ENCODE data around the gene UNC93B1.
"Not testable (repeated sequence)": the region's sequence is repeated elsewhere in the genome, so short reads cannot be mapped to it uniquely, and the experiment has no call there.

UNC93B1 gene

DNA sequence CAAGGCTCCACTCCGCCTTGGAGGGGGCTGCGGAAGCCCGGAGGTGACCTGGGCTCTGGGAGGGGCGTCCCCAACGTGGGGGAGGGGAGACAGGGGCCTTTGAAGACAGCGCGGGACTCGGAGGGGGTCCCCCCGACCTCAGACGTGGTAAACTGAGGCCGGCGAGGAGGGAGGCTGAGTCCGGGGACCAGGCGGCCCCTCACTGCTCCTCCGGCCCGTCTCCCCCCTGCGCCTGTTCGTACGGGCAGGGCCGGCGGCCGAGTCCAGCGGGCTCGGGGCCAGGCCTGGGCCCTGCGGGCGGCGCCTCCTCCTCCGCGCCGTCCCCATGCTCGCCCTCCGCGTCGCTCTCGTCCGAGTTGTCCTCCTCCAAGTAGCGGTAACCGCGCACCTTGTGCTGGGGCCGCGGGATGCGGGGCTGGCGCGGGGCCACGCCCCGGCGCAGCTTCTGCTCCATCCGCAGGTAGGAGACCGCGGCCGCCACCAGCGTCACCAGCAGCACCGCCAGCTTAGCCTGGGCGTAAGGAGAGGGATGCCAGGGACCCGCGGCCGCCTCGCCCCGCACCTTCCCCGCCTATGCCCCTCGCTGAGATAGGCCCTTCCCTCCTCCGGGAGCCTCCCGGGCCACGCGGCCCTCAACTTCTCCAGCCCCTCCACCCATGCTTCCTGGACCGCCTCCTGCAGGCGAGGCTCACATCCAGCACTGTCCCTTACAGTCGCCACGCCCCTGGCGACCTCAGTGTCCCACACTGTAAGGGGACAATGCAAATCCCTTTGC is 12.4 kb downstream of the UNC93B1 start:
- DNase-seq: not testable (repeated sequence)

DNA sequence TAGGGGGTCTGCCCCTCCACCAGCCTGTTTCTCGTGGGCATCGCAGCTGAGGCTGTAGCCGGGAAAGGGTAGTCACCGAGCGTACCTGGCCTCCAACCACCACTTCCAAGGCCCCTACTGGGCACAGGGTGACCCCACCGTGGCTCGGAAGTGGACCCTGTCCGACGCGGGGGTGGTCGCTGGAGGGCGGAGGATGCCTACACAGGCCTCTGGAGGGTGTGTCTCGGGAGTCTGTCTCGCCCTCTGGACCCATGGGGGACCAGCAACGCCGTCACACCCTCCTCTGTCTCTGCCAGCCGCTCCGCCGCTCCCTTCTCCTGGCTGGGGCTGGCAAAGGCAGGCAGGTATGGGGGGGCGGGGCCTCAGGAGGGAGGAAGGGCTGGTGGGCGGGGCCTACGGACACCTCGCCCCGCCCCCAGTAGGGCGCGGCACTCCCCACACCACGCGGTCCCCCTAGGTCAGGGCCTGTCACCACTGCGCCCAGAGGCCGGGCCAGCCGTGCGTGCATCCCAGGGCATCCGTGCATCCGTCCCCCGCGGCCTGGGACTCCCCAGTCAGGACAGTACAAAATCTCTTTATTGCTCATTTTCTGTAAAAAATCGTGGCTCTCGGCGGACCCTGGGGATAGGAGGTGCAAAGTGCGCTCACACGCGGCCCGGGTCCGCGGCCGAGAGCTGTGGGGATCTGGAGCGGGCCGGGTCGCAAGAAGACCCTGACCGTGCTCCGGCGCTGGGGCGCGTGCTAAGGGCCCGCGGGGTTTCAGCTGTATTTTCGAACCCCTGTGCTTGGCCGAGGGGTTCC is 13.2 kb downstream of the UNC93B1 start:
- DNase-seq: peak in 3 of 4 experiments; percentile 28 to 55 (median 39)

DNA sequence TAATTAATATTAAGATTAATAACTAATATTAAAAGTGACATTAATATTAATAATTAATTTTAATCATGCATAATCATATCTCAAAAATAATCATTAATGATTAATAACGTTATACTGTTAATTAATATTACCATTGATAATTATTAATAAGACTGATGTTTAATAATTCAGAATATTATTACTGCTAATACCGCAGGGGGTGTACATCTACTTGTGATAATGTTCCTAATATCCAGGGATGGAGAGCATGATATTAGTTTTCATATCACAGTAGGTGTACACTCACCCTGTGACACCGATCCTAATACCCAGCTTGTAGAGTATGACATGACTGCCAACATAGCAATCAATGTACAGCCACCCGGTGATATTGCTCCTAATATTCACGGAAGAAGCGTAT is 18.6 kb downstream of the UNC93B1 start:
- not testable (repeated sequence) for DNase-seq

DNA sequence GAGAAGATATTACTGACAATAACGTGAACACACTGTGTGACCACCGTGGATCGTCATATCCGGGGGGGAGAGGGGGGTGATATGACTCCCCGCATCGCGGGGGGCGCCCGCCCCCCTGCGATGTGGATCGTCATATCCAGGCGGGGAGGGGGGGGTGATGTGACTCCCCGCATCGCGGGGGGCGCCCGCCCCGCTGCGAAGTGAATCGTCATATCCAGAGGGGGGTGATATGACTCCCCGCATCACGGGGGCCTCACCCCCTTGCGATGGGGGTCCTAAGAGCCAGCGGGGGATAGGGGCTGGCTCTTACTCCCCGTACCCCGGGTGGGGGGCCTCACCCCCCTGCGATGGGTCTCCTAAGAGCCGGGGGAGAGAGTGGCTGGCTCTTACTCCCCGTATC is 19.9 kb downstream of the UNC93B1 start:
- no peak for DNase-seq

DNA sequence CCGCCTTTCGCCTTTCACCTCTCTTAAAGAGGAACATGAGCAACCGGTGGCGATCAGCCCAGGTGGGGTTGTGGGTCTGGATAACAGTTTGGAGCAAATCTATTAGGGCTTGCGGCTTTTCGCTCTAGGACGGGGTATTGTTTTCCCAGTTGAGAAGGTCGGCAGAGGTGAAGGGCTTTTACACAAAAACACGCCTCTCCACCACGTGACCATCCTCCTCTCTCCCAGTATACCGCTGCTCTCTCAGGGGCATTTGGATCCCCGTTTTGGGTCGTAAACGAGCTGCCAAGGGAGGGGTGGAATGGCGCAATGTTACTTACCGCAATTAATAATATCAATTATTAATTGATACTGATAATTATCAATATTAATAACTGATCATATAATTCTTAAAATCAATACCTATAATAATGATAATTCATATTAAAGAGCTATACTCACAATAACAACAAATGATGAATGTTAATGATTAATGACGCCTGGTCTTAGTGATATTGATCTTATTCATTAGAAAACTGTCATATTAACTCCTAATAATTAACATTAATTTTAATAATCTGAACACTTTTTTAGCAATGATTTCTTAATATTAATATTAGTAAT is 21.5 kb downstream of the UNC93B1 start:
- DNase-seq: not testable (repeated sequence)

DNA sequence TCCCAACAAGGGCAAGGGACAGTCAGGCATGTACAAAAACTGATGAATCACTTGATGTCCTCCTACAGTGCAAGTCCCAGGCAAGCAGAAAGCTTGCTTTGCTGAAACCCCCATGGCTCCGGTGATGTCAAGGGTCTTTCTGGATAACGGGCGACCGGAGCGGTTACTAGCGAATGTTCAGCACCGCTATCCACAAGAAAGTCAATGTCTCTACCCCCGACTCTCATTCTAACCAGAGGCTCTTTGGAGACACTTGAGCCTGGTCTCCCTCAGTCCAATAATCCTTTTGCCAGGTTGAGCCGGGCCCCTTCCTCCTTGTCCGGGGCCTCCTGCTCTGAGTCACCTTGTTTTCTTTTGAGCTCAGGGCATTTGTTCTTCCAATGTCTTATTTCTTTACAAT is 22.7 kb downstream of the UNC93B1 start:
- not testable (repeated sequence) for DNase-seq

DNA sequence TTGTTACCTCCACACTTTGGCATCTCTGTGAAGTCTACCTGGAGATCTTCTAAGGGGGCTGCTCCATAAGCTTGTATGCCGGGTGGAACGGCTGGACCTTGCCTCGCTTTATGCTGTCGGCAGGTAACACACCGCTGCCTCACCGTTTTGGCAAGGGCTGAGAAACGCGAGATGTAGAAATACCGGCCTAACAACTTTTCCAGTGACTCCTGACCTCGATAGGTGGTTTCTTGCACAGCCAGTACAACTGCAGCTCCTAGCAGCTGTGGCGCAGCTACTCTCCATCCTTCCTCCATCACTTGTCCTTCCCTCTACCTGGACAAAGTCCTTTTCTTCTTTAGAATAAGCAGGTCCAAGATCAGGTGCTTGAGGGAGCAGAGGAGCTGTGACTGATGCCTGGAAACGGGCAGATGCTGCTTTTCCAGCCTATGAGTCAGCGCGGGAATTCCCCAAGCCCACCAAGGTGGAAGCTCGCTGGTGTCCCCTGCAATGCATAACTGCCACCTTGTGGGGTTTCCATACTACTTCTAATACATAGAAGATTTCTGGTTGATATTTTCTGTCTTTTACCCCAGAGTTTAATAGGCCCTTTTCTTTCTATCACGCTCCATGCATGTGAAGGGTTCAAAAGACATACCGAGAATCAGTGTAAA is 25.0 kb downstream of the UNC93B1 start:
- not testable (repeated sequence) for DNase-seq

DNA sequence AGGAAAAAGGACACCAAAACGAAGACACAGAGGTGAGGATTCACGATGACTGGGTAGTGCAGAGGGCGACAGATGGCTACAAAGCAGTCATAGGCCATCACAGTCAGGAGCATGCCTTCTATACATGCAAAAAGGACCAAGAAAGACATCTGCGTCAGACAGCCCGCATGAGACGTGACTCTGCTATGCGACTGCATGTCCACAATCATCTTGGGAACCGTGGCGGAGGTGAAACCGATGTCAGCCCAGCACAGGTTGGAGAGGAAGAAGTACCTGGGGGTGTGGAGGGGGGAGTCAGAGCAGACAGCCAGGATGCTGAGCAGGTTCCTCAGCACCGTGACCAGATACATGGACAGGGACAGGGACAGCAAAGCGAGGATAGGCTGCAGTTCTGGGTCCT is 29.2 kb downstream of the UNC93B1 start:
- DNase-seq: not testable (repeated sequence)

DNA sequence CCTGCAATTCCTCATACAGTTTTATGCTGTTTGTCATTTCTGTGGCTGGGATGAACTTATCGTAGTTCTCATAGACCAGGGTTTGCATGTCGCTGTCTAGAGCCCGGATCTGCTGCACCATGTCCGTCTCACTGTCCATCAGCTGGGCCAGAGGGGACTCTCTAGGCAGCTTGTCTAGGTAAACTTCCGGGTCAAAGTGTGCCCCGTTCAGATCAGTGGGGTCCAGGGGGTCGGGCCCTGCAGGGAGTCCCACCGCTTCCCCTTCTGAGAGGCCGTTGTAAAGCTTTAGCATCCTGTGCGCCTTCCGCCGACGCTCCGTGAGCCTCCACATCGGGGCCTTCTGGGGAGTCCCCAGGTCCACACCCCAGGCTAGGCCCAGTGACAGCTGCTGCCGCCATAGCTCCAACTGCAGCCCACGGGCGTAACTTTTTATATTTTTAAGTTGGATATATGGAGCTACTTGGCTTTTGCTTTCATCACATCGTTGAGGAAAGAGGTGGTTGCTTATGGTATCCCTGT is 38.0 kb downstream of the UNC93B1 start:
- not testable (repeated sequence) for DNase-seq

DNA sequence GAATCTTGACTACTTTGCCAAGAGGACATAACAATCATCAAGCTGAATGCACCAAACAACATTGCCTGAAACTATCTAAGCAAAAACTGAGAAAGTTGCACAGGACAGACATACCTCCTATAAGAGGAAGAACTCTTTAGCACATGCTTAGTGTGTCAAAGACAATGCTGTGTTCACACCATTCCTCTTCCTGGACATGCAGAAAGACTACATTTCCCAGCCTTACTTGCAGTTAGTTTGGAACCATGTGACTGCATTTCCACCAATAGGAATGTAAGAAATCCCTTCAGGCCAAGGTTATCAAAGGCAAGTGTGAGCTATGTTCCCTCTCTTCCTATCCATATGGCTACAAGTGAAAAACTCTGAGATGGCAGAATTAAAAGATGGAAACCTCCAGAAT is 39.2 kb downstream of the UNC93B1 start:
- not testable (repeated sequence) for DNase-seq

DNA sequence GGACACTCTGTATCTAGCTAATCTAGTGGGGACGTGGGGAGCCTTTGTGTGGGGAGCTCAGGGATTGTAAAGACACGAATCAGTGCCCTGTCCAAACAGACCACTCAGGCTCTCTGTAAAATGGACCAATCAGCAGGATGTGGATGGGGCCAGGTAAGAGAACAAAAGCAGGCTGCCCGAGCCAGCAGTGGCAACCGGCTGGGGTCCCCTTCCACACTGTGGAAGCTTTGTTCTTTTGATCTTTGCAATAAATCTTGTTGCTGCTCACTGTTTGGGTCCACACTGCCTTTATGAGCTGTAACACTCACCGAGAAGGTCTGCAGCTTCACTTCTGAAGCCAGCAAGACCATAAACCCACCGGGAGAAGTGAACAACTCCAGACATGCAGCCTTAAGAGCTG is 40.0 kb downstream of the UNC93B1 start:
- DNase-seq: not testable (repeated sequence)

DNA sequence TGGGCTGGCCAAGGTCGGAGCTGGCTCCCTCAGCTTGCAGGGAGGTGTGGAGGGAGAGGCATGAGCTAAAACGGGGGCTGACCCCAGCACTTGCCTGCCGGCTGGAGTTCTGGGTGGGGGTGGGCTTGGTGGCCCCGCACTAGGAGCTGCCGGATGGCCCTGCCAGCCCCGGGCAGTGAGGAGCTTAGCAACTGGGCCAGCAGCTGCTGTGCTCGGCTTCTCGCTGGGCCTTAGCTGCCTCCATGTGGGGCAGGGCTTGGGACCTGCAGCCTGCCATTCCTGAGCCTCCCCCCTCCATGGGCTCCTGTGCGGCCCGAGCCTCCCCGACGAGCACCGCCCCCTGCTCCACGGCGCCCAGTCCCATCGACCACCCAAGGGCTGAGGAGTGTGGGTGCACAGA is 40.7 kb downstream of the UNC93B1 start:
- not testable (repeated sequence) for DNase-seq

DNA sequence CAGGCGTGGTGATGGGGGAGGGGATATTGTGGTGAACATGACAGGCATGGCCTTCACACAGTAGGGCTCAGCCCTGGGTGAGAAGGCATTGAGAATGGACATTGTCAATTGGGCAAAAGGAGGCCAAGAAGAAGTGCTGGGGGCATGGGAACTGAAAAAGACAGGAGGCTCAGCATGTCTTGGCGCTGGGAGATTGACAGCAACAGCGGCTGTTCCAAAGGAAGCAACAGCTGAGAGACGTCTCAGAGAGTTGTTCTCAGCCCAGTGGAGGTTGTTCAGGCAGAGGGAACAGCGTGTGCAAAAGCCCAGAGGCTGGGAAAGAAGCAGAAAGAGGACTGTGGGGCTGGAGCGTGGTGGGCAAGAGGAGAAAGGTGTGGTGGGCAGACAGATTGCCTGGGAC is 47.7 kb downstream of the UNC93B1 start:
- not testable (repeated sequence) for DNase-seq

DNA sequence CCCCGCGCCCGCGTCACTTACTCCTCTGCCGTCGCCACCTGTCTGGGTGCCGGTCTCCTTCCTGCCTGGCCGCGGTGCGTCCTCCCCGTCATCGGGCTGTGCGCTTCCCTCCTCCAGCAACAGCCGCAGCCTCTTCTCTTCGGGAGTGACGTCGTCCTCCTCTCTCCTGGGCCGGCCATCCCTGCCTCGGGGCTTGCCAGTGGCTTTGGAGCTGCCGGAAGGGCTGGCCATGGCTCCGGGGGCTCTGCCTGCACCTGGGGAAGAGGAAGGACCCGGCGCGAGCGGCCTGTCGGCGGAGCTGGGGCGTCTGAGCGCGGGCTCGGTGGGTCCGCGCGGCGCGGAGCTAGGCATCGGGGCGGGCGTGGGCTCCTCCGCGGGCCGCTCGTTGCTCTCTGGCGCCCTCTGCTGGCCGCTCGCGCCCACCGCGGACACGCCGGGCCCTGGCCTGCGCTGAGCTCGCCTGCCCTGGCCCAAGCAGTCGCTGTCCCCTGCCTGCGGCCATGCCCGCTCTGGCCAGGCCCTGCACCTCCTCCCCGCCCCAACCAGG is 48.4 kb downstream of the UNC93B1 start:
- DNase-seq: peak; percentile 68 to 89 (median 86)

DNA sequence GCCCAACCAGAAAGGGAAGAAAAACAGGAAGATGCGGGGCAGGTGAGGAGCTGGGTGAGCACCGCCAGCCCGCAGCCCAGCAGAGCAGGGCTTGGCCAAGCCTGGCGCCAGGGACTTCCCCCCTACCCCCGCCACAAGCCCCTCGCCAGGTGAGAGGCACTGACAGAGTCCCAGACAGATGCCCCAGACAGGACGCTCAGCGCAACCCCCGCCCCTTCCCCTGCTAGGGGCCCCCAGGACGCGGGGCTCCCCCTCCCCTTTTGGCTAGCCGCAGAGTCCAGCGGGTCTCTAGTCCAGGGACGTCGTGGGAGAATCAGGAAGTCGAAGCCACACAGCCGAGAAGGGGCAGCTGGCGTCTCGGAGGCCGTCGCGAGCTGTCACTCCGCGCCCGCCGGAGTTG is 48.9 kb downstream of the UNC93B1 start:
- DNase-seq: peak in 1 of 4 experiments; percentile 9

DNA sequence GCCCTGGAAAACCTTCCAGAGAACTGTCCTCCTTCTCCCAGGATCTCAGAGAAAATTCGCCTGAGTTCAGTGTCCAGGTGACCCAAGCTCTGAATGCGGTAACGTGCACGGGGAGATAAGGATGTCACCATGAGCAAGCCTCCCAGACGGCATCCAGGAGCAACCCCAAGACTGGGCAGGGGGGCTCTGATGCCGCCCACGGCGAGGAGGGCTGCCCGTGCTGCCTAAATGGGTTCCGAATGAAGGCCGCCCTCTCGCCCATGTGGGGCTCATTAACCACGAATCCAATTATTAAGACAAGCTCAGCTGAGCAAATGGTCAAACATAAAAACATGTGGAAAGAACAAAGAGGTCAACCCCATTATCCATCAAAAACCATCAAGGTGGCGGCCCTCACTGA is 49.6 kb downstream of the UNC93B1 start:
- DNase-seq: not testable (repeated sequence)

DNA sequence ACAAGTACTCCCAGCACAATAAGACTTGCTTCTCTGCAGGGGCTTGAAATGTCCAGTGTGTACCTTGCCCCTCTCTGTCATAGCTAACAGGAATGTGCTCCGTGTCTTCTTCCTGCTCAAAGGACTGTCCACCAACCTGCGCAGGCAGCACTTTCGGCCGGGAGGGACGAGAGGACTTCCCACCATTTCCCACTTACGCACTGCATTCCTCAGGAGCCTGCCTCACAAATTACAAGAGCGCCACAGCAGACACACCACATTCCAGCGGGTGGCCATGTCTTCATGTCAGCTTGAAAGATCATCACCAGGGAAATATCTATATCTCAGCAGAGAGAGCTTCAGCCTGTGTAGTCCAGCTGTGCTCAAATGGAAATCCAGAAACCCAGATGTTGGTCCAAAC is 53.2 kb downstream of the UNC93B1 start:
- not testable (repeated sequence) for DNase-seq

DNA sequence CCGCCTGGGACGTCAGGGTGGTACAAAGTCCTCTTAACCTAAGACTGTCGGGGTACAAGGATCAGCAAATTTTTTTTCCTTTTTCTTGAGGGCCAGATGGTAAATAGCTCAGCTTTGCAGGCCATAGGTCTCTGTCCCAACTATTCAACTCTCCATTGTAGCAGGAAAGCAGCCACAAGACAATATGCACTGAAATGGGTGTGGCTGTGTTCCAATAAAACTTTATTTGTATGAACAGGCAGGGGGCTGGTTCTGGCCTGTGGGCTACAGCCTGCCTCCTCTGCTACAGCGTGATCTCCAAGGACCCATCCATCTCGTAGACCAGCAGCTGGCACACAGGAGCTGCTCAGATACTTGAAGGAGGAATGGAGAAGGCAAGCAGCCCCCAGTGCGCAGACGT is 56.1 kb downstream of the UNC93B1 start:
- DNase-seq: not testable (repeated sequence)

DNA sequence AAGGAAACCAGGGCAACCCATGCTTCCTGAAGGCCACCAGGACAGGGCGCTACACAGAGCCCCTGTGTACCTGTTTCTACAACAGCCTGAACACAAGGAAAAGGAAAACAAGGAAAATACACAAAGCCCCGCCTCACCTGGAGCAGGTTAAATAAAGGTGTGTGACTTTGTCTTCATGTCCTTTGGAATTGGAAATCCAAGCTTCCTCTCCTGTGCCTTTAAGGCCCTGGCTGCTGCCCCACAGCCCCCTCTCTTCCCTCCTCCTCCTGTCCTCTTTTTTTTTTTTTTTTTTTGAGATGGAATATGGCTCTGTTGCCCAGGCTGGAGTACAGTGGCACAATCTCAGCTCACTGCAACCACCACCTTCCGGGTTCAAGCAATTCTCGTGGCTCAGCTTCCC is 57.5 kb downstream of the UNC93B1 start:
- DNase-seq: not testable (repeated sequence)

DNA sequence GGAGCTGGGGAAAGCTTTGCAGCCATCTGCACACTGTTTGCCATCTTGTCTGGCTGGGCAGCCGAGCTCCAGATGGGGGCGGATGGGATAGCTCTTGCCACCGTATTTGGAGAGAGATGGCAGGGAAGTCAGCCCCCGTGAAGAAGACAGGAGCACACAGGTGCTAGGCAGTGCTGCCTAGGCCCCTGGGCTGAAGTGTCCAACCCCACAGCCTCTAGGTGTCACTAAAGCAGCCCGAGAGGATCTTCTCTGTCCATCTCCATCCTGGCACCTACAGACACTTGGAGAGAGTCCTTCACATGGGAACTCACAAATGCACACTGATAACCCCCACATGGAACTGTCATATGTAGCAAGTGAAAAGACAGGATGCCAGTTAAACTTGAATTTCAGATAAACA is 60.5 kb downstream of the UNC93B1 start:
- DNase-seq: not testable (repeated sequence)

Data from suppressor macrophage (primary cell).